GM18870 (cell line): Measurements from ENCODE around the gene TBCCD1.
"Not testable (repeated sequence)": the region's sequence is repeated elsewhere in the genome, so short reads cannot be mapped to it uniquely, and the experiment has no call there.

ENCODE experiments used
- ATAC-seq: cut with Tn5 transposase; IDR thresholded peaks from one replicate; pipeline ENCODE4 v1.9.1; 2021; ENCODE audit warnings: moderate library complexity; ENCODE audit not compliant: unreplicated experiment

The TBCCD1 gene

DNA sequence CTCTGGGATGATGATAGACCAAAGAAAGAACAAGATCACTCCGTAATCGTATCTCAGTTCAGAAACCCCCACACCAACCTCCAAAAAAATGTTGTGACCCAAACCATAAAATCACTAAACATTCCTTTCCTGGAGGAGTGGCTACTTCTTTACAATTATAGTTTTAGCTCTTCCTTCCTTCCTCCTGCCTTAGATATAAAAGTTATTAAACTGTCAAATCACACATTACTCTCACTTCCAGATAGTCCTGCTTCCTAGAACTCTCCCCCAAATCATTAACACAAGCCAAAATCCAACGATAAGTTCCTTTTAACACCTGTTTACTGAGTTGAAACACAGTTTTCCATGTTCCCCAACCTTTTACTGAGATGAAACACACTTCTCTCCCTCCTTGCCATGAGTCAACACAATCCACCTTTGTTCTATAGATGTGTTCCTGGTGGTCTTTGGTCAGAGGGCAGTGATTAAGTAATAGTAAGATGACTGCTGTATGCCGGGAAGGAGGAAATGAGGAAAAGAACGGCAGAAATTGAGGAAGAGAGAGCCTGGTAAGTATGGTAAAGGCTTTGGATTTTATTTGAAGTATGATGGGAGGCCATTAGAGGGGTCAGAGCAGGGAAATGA lies 14.6 kb downstream of the TBCCD1 start:
- ATAC-seq = no peak

DNA sequence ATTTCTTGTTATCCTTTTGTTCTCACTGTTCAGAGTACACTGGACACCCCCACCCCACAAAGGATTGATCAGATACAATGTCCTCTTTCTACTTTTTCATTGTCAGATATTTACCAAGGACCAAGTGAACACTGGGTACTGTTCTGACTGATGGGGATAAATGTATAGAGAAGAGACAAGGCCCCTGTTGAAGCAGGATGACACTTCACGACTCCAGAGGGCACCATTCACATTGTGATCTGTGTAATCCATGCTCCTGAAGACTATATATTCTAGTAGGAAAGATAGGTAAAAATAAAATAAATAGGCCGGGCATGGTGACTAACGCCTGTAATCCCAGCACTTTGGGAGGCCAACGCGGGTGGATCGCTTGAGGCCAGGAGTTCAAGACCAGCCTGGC lies 15.8 kb downstream of the TBCCD1 start:
- no peak for ATAC-seq

DNA sequence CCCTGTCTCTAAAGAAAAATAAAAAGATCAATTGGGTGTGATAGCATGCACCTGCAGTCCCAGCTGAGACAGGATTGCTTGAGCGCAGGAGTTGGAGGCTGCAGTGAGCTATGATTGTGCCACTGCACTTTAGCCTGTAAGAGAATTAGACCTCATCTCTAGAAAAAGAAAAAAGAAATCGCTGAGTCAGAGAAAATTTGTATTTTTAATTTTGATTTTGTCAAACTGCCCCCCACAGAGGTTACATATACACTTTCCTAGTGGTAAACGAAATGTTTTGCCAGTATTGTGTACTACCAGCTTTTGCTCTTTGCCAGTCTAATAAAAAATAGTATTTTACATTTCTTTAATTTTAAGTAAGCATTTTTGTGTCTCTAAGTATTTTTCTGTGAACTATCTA lies 17.6 kb downstream of the TBCCD1 start:
- no peak for ATAC-seq

GRCh38 chr3:186544281-186544680 lies 22.9 kb downstream of the TBCCD1 start, which contains the start of gene CRYGS:
TSS of gene CRYGS (minus strand) at chr3:186544380. CDS start at chr3:186544326, 54 bp downstream.
- no peak for ATAC-seq

DNA sequence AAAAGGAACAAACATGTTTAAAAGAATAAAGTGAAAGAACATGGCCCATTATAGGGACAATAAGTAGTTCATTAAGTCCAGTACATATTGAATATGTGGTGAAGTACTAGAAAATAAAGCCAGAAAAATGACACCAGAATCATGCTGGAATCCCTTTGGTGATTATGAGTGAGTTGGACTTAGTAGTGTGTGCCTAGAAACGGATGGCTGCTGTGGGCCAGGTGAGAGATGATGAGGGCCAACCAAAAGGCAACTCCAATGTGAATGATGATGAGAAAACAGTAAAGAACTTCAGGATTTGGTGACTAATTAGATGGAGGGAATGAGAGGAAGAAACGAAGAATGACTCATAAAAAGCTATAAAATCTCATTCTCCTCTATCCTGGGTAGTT lies 26.3 kb downstream of the TBCCD1 start:
- ATAC-seq = no peak

DNA sequence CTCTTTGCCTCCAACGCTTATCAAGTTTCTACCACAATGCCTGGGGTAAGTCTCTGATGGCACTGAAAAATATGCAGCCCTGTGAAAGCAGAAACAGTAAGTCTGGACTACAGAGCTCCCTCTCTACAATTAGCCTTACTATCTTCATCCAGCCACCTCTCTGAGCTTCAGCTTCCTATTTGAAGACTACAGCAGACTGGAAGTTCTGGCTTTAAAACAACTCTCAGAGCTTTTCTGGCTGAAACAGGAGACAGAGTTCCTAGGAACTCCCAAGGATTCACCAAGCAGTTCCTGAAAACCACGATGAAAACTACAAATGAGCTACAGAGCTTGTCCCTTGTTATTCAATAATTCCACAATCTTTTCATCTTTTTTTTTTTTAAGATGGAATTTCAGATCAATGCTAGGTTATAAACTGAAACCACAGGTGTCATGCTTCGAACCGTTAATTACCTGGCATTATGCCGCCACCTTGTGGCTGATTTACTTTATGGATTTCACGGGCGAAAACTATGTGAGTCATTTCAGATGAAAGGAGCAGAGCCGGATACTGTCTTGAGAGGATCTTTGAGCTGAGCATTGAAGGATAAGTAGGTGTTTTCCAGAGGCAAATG lies 26.8 kb downstream of the TBCCD1 start:
- ATAC-seq = peak; percentile 54

DNA sequence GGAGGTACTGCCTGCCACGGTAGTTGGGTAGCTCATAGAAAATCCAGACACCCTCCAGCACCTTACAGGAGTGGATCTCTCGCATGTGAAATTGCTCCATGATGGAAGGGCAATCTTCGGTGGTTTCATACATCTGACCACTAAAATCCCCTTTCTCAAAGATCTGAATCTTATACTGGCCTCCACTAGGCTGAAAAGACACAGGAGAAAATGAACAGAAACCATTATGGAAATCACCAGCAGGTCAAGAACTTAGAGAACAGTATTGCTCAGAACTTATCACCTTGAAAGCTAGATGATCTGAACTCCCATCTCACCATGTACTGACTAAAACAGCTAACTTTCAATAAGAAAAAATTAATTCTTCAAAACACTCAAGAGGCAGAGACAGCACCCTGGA lies 28.4 kb downstream of the TBCCD1 start:
- ATAC-seq = no peak

- ATAC-seq = no peak
These were observed 30.0 kb downstream of the TBCCD1 start for GRCh38 chr3:186536883-186537844.

GRCh38 chr3:186534113-186534669 lies 32.9 kb downstream of the TBCCD1 start:
- ATAC-seq = peak; percentile 74

DNA sequence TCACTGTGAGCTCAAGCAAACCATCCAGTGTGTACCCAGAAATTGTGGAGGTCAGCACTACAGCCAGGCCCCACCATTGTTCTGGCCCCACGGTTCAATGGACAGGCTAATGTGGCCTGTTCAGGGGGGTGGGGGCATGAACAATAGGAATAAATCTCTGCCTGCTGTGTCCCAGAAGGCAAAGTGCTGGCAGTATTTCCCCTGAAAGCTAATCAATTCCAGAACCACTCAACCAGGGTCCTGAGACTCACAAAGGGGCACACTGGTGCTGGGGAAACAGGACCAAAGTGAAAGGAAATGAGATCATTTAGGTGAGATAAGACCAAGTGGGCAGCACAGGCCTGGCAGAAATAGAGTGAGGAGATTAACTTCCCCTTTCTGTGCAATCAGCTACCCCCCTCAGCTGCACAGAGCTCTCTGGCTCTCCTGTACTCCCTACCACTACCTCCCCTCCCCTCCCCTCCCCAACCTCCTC lies 34.5 kb downstream of the TBCCD1 start:
- ATAC-seq = peak; percentile 54

DNA sequence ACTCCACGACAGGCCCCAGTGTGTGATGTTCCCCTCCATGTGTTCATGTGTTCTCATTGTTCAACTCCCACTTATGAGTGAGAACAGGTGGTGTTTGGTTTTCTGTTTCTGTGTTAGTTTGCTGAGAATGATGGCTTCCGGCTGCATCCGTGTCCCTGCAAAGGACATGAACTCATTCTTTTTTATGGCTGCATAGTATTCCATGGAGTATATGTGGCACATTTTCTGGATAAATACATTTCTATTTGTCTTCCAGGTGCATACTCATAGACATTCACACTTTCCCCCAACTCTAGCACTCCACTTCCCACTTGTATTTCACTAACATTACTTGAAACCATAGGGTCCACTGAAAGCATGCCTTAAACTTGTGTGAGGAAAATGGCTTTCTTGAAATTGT lies 35.4 kb downstream of the TBCCD1 start:
- ATAC-seq = not testable (repeated sequence)

GRCh38 chr3:186530415-186530814 lies 36.7 kb downstream of the TBCCD1 start:
- no peak for ATAC-seq

- ATAC-seq = no peak
These were observed 37.7 kb downstream of the TBCCD1 start for GRCh38 chr3:186529201-186529999.

DNA sequence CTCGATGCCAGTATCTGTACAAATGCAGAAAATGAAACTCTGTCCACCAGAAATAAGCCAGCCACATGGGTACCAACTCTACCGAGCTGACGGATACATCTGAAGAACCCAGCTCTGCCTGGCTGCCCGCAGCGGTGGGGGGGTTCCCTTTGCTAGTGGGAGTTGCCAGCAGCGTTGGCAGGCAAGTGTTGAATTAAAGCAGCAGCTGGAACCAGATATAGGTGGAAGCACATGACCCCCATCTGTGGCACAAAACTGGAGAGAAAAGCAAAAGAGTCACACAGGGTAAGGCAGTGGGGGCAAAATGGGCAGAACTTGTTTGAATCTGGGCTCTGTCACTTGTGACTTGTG lies 40.9 kb downstream of the TBCCD1 start:
- ATAC-seq = peak; percentile 31

- peak; percentile 23 for ATAC-seq
These were observed 41.5 kb downstream of the TBCCD1 start for GRCh38 chr3:186525369-186526255.

GRCh38 chr3:186524616-186525015 lies 42.5 kb downstream of the TBCCD1 start:
- no peak for ATAC-seq

DNA sequence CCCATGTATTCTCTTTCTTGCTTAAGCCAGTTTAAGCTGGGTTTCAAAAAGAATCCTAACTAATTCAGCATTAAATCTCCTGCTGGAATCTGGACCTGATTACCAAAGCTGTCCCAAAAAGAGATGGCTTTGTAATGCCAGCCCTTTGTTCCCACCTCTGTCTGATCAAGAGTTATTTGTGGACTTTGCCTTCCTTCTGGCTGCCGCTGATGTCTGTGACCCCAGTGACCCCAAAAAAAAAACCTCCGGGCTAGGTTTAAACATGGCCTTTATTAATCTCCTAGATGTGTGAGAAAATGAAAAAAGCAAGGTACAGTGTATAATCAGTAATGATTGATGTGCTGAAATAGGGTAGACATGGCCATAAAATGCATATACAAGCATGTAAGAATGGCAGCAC lies 43.7 kb downstream of the TBCCD1 start:
- ATAC-seq = no peak

- no peak for ATAC-seq
These were observed 44.1 kb downstream of the TBCCD1 start for GRCh38 chr3:186523022-186523421.
